Body of pancreas (tissue), 4 donors: ENCODE measurements around the gene MAP4K4.

Source experiments
- POLR2A ChIP-seq, 3 donors: fragments of 450-650 bp; IDR thresholded peaks; one replicate each; pipeline ENCODE4 v1.6.1; 2016; ENCODE audit warnings: antibody characterized with exemption in 3 of 3, mild to moderate bottlenecking in 2 of 3
- TF ChIP-seq, protein P1 (sequence below), 7 experiments: fragments of 450-650 bp in 4 of 7; fragments of 200-600 bp in 3 of 7; sonication (generic) in 3 of 7; IDR thresholded peaks; one replicate each; pipeline ENCODE4 v1.5.1; 2016 to 2019; ENCODE audit warnings: antibody characterized with exemption in 7 of 7

DNA sequence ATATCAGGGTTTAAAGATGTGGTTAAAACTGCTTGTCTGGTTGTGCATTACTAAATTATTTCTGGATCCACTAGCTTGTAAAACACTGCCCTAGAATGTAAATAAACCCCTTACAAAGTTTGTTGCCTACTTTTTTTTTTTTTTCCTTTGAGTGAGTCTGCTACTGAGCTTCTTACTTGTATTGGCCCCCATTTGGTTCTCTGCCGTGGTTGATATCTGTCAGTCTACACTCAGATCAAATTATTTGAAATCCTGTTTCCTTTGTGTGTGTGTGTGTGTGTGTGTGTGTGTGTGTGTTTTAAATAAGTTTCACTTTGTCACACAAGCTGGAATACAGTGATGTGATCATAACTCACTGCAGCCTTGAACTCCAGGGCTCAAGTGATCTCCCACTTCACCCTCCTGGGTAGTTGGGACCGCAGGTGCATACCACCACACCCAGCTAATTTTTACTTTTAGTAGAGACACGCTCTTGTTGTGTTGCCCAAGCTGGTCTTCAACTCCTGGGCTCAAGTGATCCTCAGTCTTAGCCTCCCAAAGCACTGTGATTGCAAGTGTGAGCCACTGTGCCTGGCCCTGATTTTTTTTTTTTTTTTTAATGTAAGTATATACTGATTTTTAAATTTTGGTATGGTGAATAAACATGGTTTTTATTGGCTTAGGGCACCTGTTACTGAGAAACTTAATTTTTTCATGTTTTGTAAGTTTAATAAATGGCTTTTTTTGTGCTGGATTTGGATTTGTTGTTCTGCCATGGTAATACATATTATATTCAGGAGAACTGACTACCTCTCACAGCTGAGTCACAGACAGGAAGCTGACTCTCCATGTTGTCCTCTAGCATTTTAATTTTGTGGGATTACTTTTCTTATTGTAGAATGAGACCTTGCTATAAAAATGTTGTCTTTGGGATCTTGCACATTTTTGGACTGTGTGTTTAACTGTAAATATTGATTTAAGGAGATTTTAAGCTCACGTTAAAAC is 48.5 kb downstream of the MAP4K4 start:
- TF ChIP-seq, protein P1, sequence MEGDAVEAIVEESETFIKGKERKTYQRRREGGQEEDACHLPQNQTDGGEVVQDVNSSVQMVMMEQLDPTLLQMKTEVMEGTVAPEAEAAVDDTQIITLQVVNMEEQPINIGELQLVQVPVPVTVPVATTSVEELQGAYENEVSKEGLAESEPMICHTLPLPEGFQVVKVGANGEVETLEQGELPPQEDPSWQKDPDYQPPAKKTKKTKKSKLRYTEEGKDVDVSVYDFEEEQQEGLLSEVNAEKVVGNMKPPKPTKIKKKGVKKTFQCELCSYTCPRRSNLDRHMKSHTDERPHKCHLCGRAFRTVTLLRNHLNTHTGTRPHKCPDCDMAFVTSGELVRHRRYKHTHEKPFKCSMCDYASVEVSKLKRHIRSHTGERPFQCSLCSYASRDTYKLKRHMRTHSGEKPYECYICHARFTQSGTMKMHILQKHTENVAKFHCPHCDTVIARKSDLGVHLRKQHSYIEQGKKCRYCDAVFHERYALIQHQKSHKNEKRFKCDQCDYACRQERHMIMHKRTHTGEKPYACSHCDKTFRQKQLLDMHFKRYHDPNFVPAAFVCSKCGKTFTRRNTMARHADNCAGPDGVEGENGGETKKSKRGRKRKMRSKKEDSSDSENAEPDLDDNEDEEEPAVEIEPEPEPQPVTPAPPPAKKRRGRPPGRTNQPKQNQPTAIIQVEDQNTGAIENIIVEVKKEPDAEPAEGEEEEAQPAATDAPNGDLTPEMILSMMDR (IDR thresholded peaks at IDR 0.05): no peak
- TF ChIP-seq POLR2A (IDR thresholded peaks at IDR 0.05): no peak
